B cell (primary cell): Measurements from ENCODE around the gene PLIN4. TPM values are rescaled to one million over a fixed set of nuclear protein-coding genes. Genes with fewer than 3 reads are reported as not detected.

ENCODE experiments used
- ATAC-seq: fragments of 200-7000 bp; cut with Tn5 transposase; one replicate; pipeline ENCODE4 v1.10.0; 2021; ENCODE audit warnings: low read depth, mild to moderate bottlenecking, moderate number of reproducible peaks, moderate library complexity
- CTCF ChIA-PET: fragments of 350-600 bp; sonication (Branson Sonifier 250); formaldehyde crosslinking; loops from one replicate; lab custom pipeline; 2021; ENCODE audit warnings: antibody characterized with exemption, inconsistent platforms; lab: Charles Lee
- POLR2A ChIA-PET: fragments of 350-600 bp; sonication (Branson Sonifier 250); formaldehyde crosslinking; loops from one replicate; lab custom pipeline; 2021; ENCODE audit warnings: antibody characterized with exemption; lab: Charles Lee
- DNase-seq: peaks from one replicate; pipeline ENCODE4 v3.0.0; 2013
- H2AFZ ChIP-seq: 2 replicates; pipeline ENCODE4 v1.6.1; 2012; ENCODE audit warnings: mild to moderate bottlenecking, low read depth, low read length; ENCODE audit not compliant: insufficient read depth, poor library complexity, severe bottlenecking
- H3K27ac ChIP-seq, 2 donors: 1 replicate in 1 of 2; 2 replicates in 1 of 2; pipeline ENCODE4 v1.5.1; 2012 to 2013; ENCODE audit warnings: low read length in 2 of 2, mild to moderate bottlenecking in 2 of 2, moderate library complexity in 1 of 2
- H3K27me3 ChIP-seq, 4 experiments: fragments of 200-600 bp in 1 of 4; sonication (generic) in 1 of 4; replicated peaks in 1 of 4; 1 replicate in 2 of 4; 2 replicates in 2 of 4; pipeline versions ENCODE4 v1.6.1 to v1.7.0; 2013 to 2016; ENCODE audit warnings: low read length in 3 of 4, mild to moderate bottlenecking in 2 of 4, mixed read lengths in 1 of 4, moderate library complexity in 1 of 4; ENCODE audit not compliant: insufficient read depth in 4 of 4, control insufficient read depth in 3 of 4; ENCODE audit errors: control extremely low read depth in 1 of 4
- H3K36me3 ChIP-seq, 2 experiments: replicated peaks in 1 of 2; 1 replicate in 1 of 2; 2 replicates in 1 of 2; pipeline versions ENCODE4 v1.6.1 to v1.7.1; 2013; ENCODE audit warnings: low read length in 1 of 2; ENCODE audit not compliant: insufficient read depth in 2 of 2, control insufficient read depth in 1 of 2; ENCODE audit errors: control extremely low read depth in 1 of 2, extremely low read depth in 1 of 2
- H3K4me1 ChIP-seq, 2 donors: fragments of 200-600 bp in 1 of 2; sonication (generic) in 1 of 2; 1 replicate in 1 of 2; 2 replicates in 1 of 2; pipeline versions ENCODE4 v1.5.1 to v1.6.1; 2013 to 2017; ENCODE audit warnings: low read length in 2 of 2; ENCODE audit not compliant: control insufficient read depth in 2 of 2, insufficient read depth in 2 of 2
- H3K4me2 ChIP-seq: replicated peaks from 2 replicates; pipeline ENCODE3; 2012; ENCODE audit warnings: mild to moderate bottlenecking, low read depth, low read length; ENCODE audit not compliant: poor library complexity, severe bottlenecking
- H3K4me3 ChIP-seq, 5 experiments: fragments of 200-600 bp in 1 of 5; sonication (generic) in 1 of 5; 1 replicate in 3 of 5; 2 replicates in 2 of 5; pipeline versions ENCODE4 v1.5.1 to v1.7.0; 2011 to 2016; ENCODE audit warnings: low read length in 4 of 5, mild to moderate bottlenecking in 4 of 5, low read depth in 2 of 5, control low read depth in 1 of 5, moderate library complexity in 1 of 5; ENCODE audit not compliant: insufficient read depth in 1 of 5; ENCODE audit errors: control extremely low read depth in 1 of 5, extremely low read depth in 1 of 5
- H3K79me2 ChIP-seq: fragments of 200-600 bp; sonication (generic); one replicate; pipeline ENCODE4 v1.6.0; 2016; ENCODE audit warnings: low read length; ENCODE audit not compliant: control insufficient read depth, insufficient read depth
- H3K9ac ChIP-seq: fragments of 200-600 bp; sonication (generic); 2 replicates; pipeline ENCODE4 v1.6.1; 2017; ENCODE audit warnings: mild to moderate bottlenecking, low read length, moderate library complexity
- H3K9me3 ChIP-seq, 3 donors: one replicate each; pipeline versions ENCODE4 v1.6.1 to v1.7.1; 2013; ENCODE audit warnings: low read length in 2 of 3; ENCODE audit not compliant: control insufficient read depth in 2 of 3, insufficient read depth in 1 of 3; ENCODE audit errors: control extremely low read depth in 1 of 3
- H4K20me1 ChIP-seq: 2 replicates; pipeline ENCODE4 v1.6.0; 2012; ENCODE audit warnings: mild to moderate bottlenecking, low read length; ENCODE audit not compliant: insufficient read depth, control insufficient read depth, poor library complexity, severe bottlenecking
- H3K27ac Mint-ChIP-seq: one replicate; pipeline ENCODE4 v1.8.0; 2021; ENCODE audit warnings: mixed read lengths
- H3K27me3 Mint-ChIP-seq: one replicate; pipeline ENCODE4 v1.8.0; 2021; ENCODE audit warnings: mixed read lengths
- H3K4me1 Mint-ChIP-seq: one replicate; pipeline ENCODE4 v1.8.0; 2021; ENCODE audit warnings: mixed read lengths
- H3K4me3 Mint-ChIP-seq: one replicate; pipeline ENCODE4 v1.8.0; 2021; ENCODE audit warnings: mixed read lengths
- H3K9me3 Mint-ChIP-seq: one replicate; pipeline ENCODE4 v1.8.0; 2022; ENCODE audit warnings: mixed read lengths; ENCODE audit not compliant: insufficient read depth
- CTCF ChIP-seq: fragments of 200-600 bp; IDR thresholded peaks from one replicate; pipeline ENCODE4 v1.8.0; 2022; ENCODE audit warnings: antibody characterized with exemption, mild to moderate bottlenecking
- EZH2 ChIP-seq: IDR thresholded peaks from 2 replicates; pipeline ENCODE4 v1.6.1; 2012; ENCODE audit warnings: borderline replicate concordance, low read depth, mild to moderate bottlenecking, moderate library complexity, low read length; ENCODE audit not compliant: insufficient read depth, poor library complexity, severe bottlenecking
- WGBS: methylation state at CpG from one replicate; pipeline ENCODE4 v1.1.5; 2013; ENCODE audit warnings: missing lambda C conversion rate; ENCODE audit not compliant: insufficient coverage; 5-methylcytosine and 5-hydroxymethylcytosine counted together
- intact Hi-C: fragments of 100-400 bp; cut with micrococcal nuclease; formaldehyde crosslinking; loops from one replicate; pipeline ENCODE4 v1.10.0; 2022
- polyA plus RNA-seq: library from polyadenylated mRNA; depleted of rRNA; stranded (reverse); fragments of >200 nt; gene quantifications from 2 replicates; pipeline ENCODE4 v1.2.3, GENCODE V29; 2012
- total RNA-seq, 2 donors: library from RNA; stranded (reverse); fragments of 120-200 nt in 1 of 2; gene quantifications; 1 replicate in 1 of 2; 2 replicates in 1 of 2; pipeline versions ENCODE4 v1.2.3 to v1.2.4, GENCODE V29; 2013 to 2022

The PLIN4 gene
- total and polyA plus RNA-seq, 2 donors (not counting 1 experiment from before 2014, with no cell fraction given), result 0.04 to 0.07 TPM

GRCh38 chr19:4547303-4548237, 29.3 kb upstream of the PLIN4 start:
- no peaks in the 10 kb centered on the region for H4K20me1 ChIP-seq
- CTCF ChIA-PET, result interaction anchor here (2.1 kb wide), 1 partner anchor 89 kb away, joined by 7 read pairs; no protein-coding TSS in a partner anchor

More at GRCh38 chr19:4547303-4548237, 29.3 kb upstream of the PLIN4 start:
- Mint-ChIP-seq H3K27ac (no peak overlapping the region), H3K4me1 (peaks cover 1% of the 10 kb centered on the region), H3K9me3 (no peaks in the 10 kb centered on the region), H3K4me3 (no peak overlapping the region), H3K27me3 (peaks cover 4% of the 10 kb centered on the region)
- H2AFZ ChIP-seq, result no peak overlapping the region
- H3K9ac ChIP-seq, result no peak overlapping the region
- ATAC-seq (no peak), DNase-seq (no peak)
- H3K9me3 ChIP-seq, result peaks cover 0 to 5% (median 0%) of the 10 kb centered on the region in 3 donors
- no peaks in the 10 kb centered on the region for H3K4me1 ChIP-seq
- TF ChIP-seq CTCF (no peak), EZH2 (no peak)
- no peak overlapping the region for H3K4me3 ChIP-seq
- H3K27ac ChIP-seq, result no peak overlapping the region
- H3K36me3 ChIP-seq, result no peaks in the 10 kb centered on the region
- POLR2A ChIA-PET, result no interaction called here
- no peaks in the 10 kb centered on the region for H3K79me2 ChIP-seq
- H3K27me3 ChIP-seq, result no peaks in the 10 kb centered on the region
- intact Hi-C loops, result no loop called here
- WGBS, result 83% methylated on average over 31 of the region's 32 CpGs
- no peak overlapping the region for H3K4me2 ChIP-seq
